ENCODE results near the gene COG1. TPM values are rescaled to one million over a fixed set of nuclear protein-coding genes. Genes with fewer than 3 reads are reported as not detected.
A peak's percentile ranks its signal among the peaks of the same experiment; 100 is the strongest.

The COG1 gene
- total and polyA plus RNA-seq, 9 of the 15 experiments (the other 6 are each of a cell fraction or from before 2014, with no cell fraction given), result 9.5 to 26.8 (median 12.9) TPM

GRCh38 chr17:73192206-73192893 is 505 bp upstream of the COG1 start (continued):
- TF ChIP-seq CLOCK (CRISPR knock-in tag; IDR thresholded peaks at IDR 0.05; ENCODE audit: borderline replicate concordance) (no peak), PKNOX1 (IDR thresholded peaks at IDR 0.05) (no peak), ZNF282 (CRISPR knock-in tag; IDR thresholded peaks at IDR 0.05) (no peak), GABPA (tag; conservative IDR thresholded peaks at IDR 0.05; ENCODE audit: low read depth) (no peak), POLR3A (IDR thresholded peaks at IDR 0.05; ENCODE audit: borderline replicate concordance, extremely low read depth, insufficient read depth, insufficient read length) (no peak)
- TF ChIP-seq, protein P1, sequence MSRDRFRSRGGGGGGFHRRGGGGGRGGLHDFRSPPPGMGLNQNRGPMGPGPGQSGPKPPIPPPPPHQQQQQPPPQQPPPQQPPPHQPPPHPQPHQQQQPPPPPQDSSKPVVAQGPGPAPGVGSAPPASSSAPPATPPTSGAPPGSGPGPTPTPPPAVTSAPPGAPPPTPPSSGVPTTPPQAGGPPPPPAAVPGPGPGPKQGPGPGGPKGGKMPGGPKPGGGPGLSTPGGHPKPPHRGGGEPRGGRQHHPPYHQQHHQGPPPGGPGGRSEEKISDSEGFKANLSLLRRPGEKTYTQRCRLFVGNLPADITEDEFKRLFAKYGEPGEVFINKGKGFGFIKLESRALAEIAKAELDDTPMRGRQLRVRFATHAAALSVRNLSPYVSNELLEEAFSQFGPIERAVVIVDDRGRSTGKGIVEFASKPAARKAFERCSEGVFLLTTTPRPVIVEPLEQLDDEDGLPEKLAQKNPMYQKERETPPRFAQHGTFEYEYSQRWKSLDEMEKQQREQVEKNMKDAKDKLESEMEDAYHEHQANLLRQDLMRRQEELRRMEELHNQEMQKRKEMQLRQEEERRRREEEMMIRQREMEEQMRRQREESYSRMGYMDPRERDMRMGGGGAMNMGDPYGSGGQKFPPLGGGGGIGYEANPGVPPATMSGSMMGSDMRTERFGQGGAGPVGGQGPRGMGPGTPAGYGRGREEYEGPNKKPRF (IDR thresholded peaks at IDR 0.05; ENCODE audit: low read depth, low read length), result no peak
- TF ChIP-seq, protein P2, sequence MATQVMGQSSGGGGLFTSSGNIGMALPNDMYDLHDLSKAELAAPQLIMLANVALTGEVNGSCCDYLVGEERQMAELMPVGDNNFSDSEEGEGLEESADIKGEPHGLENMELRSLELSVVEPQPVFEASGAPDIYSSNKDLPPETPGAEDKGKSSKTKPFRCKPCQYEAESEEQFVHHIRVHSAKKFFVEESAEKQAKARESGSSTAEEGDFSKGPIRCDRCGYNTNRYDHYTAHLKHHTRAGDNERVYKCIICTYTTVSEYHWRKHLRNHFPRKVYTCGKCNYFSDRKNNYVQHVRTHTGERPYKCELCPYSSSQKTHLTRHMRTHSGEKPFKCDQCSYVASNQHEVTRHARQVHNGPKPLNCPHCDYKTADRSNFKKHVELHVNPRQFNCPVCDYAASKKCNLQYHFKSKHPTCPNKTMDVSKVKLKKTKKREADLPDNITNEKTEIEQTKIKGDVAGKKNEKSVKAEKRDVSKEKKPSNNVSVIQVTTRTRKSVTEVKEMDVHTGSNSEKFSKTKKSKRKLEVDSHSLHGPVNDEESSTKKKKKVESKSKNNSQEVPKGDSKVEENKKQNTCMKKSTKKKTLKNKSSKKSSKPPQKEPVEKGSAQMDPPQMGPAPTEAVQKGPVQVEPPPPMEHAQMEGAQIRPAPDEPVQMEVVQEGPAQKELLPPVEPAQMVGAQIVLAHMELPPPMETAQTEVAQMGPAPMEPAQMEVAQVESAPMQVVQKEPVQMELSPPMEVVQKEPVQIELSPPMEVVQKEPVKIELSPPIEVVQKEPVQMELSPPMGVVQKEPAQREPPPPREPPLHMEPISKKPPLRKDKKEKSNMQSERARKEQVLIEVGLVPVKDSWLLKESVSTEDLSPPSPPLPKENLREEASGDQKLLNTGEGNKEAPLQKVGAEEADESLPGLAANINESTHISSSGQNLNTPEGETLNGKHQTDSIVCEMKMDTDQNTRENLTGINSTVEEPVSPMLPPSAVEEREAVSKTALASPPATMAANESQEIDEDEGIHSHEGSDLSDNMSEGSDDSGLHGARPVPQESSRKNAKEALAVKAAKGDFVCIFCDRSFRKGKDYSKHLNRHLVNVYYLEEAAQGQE (IDR thresholded peaks at IDR 0.05; ENCODE audit: borderline replicate concordance), result no peak
- TF ChIP-seq, protein P2 (CRISPR knock-in tag; IDR thresholded peaks at IDR 0.05; ENCODE audit: low read depth), result no peak
- TF ChIP-seq, protein P3, sequence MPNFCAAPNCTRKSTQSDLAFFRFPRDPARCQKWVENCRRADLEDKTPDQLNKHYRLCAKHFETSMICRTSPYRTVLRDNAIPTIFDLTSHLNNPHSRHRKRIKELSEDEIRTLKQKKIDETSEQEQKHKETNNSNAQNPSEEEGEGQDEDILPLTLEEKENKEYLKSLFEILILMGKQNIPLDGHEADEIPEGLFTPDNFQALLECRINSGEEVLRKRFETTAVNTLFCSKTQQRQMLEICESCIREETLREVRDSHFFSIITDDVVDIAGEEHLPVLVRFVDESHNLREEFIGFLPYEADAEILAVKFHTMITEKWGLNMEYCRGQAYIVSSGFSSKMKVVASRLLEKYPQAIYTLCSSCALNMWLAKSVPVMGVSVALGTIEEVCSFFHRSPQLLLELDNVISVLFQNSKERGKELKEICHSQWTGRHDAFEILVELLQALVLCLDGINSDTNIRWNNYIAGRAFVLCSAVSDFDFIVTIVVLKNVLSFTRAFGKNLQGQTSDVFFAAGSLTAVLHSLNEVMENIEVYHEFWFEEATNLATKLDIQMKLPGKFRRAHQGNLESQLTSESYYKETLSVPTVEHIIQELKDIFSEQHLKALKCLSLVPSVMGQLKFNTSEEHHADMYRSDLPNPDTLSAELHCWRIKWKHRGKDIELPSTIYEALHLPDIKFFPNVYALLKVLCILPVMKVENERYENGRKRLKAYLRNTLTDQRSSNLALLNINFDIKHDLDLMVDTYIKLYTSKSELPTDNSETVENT (CRISPR knock-in tag; IDR thresholded peaks at IDR 0.05), result peak; percentile 82; the same call in 1 of the 2 replicates

All from K562 (cell line).